ENCODE data around the gene GPC3.
A peak's percentile ranks its signal among the peaks of the same experiment; 100 is the strongest.

Gene GPC3

DNA sequence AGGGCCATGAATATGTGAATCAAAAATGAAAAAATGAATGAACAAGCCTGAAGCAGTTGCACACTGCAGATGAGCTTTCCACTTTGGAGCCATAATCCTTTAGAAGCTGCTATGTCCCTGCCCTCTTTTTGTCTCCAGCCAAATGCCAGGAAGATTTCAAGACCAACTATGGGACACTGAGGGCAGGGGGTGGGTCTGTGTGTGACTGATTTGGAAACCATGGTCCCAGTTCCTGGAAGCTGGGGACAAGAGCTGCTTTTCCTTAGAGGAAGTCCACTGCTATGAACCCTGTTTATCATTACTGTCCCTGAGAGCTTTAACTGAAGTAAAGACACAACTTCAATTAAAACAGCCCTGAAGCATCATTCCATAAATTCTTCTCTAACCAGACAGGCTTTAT, 416.2 kb downstream of the GPC3 start:
- no peak for FAIRE-seq
- DNase-seq (ENCODE audit: low spot score), result no peak

DNA sequence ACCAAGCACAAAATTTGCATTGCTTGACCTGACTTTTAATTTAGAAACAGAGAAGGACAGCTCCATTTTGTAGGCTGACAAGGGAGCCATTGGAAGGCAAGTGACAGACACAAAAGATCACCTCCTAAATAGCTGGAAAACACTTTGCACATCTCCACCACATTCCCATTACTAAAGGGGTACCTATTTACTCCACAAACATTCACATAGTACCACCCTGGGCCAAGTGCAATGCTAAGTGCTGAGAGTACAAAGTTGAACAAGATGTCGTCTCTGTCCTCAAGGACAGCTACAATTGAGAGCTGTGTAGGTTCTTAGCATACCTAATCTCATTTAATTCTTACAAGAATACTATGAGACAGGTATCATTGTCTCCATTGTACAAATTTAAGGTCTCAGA, 417.3 kb downstream of the GPC3 start:
- FAIRE-seq (no peak), DNase-seq (ENCODE audit: low spot score) (no peak)

DNA sequence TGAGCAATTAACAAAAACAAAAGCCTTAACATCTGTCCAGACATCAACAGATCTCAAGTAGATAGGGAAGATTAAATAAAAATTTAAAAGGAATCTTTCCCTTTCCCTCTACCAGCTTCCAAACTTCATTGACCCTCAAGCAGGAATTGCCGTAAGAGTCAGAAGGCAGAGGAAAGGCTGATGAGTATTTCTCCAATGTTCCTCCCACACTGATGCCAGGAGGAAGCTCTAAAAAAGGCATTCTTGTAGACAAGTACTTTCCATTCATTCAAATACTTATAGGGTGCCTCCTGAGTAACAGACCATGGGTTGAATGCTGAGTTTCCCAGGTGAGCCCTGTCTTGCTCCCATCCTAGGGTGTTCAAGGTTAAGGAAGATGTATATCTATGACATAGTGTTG, 418.5 kb downstream of the GPC3 start:
- no peak for FAIRE-seq
- DNase-seq (ENCODE audit: low spot score), result no peak

DNA sequence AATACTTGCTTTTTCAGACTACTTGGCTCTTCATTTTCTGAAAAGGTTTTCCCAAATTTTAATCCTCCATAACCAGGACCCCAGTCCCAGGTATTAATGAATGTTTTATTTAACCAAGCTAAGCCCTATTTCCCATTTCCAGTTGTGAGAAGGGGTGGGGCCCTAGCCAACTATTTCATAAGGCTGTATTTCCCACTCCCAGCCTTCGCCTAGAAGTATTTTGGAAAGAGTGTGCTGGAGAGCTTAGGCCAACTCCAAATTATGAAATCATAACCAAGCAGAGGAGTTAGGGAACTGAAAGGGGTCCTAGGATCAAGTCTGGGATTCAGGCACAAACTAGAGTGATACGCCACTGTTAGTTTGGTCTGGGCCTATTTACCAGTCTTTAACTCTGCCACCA, 421.7 kb downstream of the GPC3 start:
- FAIRE-seq, result no peak
- no peak for DNase-seq (ENCODE audit: low spot score)

DNA sequence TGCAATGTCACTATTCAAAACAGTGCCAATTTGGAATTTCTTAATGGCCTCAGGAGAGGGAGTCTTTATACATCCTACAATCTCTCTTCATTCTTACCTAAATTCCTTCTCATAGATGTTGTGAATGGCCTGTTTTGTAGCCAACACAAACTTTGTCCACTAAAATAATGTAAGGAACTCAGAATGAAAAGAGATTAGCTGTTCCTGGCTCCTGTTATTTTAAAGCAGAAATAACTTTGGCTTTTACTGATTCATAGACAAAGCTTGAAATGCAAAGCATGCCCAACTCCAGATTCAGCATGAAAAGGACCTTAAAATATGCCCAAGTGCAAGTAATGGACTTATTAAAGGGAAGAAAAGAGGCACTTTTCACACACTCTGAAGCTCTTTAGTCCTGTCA, 424.1 kb downstream of the GPC3 start:
- FAIRE-seq (no peak), DNase-seq (ENCODE audit: low spot score) (no peak)

DNA sequence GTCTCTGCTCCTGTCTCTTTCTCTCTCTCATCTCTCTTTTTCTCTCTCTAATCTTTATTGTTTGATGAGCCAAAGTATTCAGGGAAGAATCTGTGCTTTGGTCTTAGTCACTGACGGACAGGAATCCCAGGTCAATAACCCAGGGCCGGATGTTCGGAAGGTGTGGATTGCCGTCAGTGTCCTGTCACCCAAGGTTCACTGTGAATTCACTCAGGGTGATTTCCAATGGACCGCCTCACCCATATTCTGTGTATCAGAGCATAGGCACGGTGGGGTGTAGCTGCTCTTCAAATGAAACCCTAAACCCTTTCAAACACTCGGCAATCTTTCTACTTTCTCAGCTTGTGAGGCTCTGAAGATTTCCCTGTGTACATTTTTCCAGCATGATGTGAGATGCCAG, 425.5 kb downstream of the GPC3 start:
- FAIRE-seq (no peak), DNase-seq (ENCODE audit: low spot score) (no peak)

DNA sequence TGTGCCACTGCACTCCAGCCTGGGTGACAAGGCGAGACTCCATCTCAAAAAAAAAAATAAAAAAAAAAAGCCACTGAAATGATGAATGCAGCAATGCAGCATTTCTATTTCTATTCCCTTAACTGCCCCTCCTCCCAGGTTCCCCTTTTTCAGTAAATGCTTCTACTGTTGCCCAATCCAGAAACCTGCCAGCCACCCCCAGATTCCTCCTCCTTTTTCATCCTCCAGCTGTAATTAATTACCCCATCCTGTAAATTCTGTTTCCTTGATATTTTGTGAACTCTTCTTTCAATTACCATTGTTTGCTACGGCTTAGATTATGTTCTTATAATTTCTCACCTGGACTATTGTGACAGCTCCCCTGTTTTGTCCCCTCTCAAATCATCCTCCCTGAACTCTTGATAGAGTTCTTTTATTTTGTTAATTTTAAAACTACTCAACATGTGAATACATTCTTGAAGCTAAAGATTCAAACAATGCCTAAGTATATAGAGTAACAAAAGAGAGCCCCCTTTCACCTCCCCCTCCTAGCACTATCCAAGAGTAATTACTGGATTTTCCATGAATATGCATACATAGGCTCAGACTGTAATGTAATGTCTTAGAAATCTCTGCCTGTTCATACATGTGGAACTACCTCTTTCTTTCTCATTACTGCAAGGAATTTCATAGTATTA, 429.5 kb downstream of the GPC3 start:
- FAIRE-seq (no peak), DNase-seq (ENCODE audit: low spot score) (no peak)

DNA sequence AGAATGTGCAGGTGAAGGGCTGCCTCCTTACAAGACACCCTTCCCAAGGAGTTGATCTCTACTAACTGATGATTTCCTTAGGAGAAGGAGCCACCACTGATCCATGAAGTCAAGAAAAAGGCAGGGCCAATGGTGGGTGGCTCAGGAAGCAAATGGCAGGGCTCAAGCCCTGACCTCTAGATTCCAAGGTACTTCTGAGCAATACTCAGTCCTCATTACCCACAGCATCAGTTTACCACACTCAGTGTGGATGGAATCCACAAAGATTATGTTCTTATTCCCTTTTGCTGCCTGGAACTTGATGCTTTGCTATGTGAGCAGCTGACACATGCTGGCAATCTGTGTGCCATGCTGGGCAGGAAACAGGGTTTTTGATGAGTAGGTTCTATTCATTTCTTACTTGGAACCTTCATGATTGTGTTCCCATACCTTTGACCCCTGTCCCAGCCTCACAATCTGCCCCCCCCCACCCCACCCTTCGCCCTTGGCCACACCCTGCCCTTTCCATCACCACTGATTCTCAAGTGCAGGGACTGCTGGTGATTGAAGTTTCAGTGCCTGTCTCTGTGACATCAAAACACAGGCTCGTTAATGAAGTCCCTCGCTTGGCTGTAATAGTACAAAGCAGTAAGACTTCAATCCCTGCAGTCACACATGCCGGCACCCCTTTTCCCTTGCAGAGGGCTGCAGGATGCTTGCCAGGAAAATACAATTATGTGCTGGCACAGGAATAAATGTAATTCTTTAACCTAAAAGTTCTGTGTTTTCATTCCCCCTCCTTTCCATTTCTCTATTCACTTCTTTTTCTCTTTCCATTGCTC, 434.5 kb downstream of the GPC3 start:
- no peak for FAIRE-seq
- no peak for DNase-seq (ENCODE audit: low spot score)

DNA sequence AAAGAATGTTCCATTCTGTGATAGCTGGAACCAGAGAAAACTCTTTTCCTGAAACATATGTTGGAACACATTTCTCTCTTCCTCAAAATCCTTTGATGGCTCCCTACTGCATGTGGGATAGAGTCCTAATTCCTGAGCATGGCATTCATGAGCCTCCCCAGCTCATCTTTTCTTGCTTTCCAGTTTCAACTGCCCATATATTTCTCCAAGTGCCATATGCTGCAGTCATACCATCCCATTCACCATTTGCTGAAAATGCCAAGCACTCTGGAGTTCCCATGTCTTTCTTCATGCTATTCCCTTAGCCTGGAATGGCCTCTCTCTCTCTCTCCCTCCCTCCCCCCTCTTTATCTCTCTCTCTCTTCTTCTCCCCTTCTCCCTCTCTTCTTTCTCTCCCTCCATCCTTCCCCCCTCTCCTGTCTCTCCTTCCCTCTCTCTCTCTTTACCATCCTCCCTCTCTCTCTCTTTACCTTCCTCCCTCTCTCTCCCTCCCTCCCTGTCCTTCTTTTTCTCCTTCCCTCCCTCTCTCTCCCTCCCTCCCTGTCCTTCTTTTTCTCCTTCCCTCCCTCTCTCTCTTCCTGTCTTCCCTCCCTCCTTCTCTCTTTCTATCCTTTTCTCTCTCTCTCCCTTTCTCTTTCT, 436.0 kb downstream of the GPC3 start:
- no peak for FAIRE-seq
- no peak for DNase-seq (ENCODE audit: low spot score)

DNA sequence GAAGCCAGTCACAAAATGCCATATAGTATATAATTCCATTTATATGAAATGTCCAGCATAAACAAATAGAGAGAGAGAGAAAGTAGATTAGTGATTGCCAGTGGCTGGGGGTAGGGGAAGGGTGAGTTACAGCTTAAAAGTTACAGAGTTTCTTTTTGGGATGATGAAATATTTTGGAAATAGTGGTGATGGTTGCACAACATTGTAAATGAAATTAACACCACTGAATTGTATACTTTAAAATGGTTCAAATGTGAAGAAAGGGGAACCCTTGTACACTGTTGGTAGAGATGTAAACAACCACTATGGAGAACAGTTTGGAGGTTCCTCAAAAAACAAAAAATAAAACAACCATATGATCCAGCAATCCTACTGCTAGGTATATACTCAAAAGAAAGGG, 439.0 kb downstream of the GPC3 start:
- DNase-seq (ENCODE audit: low spot score) (no peak), FAIRE-seq (no peak)

DNA sequence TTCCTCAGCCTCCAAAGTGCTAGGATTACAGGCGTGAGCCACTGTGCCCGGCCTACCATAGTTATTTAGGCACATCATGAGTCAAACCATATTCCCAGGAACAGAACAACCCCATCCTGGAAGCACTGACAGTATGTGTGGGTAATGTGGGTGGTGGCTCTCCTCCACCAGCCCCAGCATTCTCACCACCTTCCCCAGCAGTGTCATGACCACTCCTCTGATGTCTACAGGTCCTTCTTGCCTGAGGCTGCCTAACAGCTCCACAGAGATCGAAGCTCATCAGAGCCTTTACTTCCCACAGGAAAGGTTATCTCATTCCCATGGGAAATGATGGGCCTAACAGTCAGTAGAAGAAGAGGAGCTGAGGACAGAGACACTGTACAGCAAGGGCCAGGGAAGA, 440.6 kb downstream of the GPC3 start:
- FAIRE-seq, result no peak
- no peak for DNase-seq (ENCODE audit: low spot score)

DNA sequence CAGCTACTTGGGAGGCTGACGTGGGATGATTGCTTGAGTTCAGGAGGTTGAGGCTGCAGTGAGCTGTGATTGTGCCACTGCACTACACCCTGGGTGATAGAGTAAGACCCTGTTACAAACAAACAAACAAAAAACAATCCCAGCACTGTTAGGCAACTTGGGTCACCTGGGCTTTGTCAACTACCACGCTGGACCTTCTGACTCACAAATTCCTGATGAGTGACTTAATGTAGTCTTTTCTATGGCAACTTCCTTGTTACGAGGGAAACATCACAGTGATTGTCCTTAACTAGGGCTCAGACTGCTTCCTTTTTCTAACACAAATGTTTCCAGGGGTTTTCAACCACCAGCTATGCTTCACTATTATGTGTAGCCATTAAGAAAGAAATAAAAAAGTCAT, 441.3 kb downstream of the GPC3 start:
- FAIRE-seq (no peak), DNase-seq (ENCODE audit: low spot score) (peak; percentile 23)

DNA sequence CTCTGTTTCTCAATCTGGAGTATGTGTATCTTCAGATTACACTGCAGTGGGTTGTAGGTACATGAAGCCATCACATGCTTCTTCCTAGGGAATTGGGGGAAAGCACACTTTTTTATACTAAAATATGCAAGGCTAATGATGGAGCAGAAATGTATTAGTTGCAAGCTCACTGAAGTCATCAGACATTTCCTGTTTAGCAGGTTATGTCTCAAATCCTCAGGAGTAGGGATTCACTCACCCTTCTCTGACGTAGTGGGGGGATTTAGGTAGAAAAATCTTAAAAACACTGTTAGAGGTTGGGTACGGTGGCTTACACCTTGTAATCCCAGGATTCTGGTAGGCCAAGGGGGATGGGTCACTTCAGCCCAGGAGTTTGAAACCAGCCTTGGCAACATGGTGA, 441.7 kb downstream of the GPC3 start:
- no peak for FAIRE-seq

DNA sequence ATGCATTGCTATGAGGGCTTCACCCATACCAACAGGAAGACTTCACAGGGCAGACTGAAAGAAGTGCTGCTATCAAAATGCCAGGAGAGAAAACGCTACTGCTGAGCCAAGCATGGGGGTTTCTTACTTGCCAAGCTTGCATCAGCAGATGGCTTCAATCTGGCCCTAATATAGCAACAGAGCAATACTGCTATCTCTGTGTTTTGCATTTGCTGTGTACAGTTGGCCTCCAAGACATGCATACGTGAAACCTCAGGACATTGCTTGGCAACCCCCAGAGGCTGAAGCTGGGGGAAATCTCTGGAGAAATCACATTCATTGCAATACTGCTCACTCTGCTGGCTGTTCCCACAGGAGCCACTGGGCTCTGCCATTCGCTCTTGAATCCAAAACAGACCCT, 442.9 kb downstream of the GPC3 start:
- no peak for FAIRE-seq
- no peak for DNase-seq (ENCODE audit: low spot score)

More for the DNA sequence above, 441.7 kb downstream of the GPC3 start:
- DNase-seq (ENCODE audit: low spot score), result no peak

DNA sequence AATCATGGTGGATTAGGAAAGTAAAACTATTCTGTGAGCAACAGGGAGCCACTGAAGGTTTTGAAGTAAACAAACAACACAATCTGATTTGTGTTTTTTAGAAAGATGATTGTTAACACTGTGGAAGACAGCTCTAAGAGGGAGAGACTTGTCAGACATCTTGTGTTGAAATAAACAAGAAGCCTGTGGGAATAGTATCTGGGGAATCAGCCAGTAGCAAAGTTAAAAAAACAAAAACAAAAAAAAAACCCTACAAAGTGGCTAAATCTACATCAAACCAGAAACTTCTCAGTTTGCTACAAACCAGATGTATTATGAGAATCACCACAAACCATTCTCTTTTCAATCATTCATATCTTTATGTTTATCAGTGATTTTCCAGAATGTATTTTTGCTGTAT, 444.4 kb downstream of the GPC3 start:
- FAIRE-seq (no peak), DNase-seq (ENCODE audit: low spot score) (no peak)

DNA sequence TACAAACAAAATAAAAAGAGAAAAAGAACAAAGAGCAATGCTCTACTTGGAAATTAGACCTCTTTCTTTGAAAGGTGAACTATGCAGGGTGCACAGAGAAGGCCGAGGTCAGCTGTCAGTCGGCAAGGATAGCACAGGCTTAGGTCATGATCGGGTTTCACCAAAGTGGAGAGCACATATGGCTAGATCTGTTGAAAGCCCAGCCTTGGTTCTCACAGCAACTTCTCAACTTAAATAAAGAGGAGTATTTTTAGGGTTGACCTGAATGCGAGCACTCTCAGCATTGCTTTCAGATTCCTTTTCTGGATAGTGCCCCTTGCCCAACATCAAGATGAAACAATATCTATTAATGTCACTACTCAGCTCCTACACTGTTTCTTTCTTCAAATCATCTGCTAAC, 447.2 kb downstream of the GPC3 start:
- no peak for DNase-seq (ENCODE audit: low spot score)
- FAIRE-seq, result no peak

DNA sequence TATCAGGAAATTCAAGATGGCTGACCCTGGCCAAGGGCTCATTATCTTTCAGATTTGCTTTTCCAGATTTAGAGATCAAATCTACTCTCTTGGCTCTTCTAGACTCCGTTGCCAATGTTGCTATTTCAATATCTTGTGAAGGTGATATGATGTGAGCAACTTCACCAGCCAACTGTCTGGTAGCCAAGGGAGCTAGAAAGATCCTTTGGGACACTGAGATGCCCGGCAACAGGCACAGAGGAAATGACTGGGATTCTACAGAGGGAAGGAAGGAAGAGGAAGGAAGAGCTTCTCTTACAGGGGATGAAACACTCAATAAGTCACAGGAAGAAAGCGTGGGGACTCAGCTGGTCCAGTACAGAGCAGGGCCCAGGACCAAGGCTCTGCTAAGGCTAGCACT, 448.3 kb downstream of the GPC3 start:
- DNase-seq (ENCODE audit: low spot score) (no peak), FAIRE-seq (no peak)

DNA sequence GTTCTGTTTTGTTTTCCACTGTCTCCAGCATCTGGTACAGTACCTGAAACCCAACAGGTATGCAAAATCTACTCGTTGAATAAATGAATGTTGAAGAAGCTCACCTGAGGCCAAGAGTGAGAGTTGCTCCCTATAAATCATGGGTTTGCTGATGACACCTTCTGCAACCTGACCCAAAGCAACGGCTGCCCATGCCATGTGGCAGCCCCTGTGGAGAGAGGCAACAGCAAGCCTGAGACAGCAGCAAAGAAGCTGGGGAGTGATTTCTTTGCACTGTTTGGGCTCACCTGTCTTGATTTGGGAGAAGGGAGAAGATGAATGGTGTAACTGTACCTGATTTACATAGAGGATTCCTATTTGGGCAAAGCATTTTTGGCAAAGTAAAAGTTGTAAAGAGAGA, 450.3 kb downstream of the GPC3 start:
- FAIRE-seq, result no peak

DNA sequence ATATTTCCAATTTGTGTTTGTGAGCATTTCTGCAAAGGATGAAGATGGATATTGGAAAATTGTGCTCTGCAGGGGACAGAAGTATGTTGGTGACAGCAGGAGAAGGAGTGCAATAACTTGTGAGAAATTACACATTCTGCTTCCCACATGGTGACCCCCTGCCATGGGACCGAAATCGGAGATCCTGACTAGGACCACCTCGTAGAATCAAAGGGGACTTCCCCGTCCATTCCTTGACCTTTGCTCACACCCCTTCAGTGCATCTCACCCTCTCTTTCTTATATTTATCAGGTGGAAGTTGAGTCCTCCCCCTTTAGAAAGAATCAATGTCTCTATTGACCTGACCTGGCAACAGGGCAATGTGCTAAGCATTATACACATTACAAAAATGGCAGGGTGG, 451.2 kb downstream of the GPC3 start:
- FAIRE-seq (no peak), DNase-seq (ENCODE audit: low spot score) (no peak)

More for the DNA sequence above, 450.3 kb downstream of the GPC3 start:
- no peak for DNase-seq (ENCODE audit: low spot score)

DNA sequence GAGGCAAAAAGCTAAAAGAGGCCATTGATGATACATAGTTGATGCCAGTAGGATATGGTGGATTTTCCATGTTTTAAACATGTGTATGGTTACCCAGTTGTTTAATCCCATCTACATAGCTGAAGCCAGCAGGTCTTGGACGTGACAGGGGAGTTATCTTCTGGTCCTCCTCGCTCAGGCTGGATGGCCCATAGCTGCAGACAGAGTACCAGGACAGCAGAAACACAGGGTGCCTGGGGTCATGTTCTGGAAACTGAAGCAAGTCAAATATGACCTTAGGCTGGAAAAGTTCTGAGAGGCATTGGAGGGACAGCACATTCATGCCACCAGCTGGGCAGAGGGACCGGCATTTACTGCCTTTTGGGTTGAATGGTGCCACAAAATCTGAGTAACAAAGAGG, 452.1 kb downstream of the GPC3 start:
- FAIRE-seq (no peak), DNase-seq (ENCODE audit: low spot score) (no peak)

DNA sequence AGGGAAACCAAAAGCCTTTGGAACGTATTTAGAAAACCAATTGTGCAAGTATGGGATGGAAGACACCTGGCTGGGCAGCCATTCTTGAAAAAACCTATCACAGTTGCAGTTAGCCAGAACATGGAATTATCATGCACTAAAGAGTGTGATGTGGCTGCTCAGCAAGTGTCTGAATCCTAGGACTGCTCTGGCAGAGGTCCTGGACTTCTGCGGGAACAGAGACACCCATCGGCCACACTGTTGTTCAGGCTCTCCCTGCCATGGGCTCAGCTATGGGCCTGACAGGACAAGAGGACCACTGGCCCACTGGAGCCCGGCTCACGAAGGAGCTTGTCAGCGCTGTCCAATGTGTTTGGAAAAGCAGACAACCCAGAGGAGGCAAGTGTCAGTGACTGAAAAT, 454.4 kb downstream of the GPC3 start:
- FAIRE-seq (no peak), DNase-seq (ENCODE audit: low spot score) (no peak)

DNA sequence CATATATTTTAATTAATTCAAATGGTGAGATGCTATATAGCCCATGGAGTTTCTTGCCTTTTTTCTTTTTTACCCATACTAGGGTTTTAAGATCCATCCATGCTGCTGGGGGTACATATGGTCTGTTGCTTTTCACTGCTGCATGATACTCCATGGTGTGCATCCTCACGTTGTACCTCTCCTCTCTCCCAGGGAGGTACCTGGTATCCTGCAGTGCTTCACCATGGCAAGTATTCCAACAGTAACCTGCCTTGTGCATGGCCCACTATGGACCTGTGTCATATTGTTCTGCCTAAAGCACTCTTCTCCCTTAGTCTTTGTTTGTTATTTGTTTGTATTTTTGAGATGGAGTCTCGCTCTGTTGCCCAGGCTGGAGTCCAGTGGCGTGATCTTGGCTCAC, 455.8 kb downstream of the GPC3 start:
- DNase-seq (ENCODE audit: low spot score), result no peak
- no peak for FAIRE-seq

DNA sequence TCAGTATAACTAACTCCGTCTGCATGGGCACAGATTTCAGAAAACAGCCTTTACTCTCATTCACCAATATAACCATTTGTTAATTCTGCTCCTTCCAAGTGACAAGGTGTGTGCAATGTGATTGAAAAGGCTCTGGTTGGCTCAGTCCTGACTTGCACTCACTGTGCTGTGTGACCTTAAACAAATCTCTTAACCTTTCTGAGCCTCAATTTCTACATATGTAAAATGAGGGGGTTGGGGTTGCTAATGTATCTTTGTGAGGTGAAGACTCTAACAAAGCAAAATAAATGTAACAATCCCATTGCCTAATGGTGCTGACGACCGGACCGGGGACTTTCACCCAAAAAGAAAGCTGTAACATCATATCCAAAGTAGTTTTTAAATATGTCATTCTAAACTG, 457.6 kb downstream of the GPC3 start:
- no peak for DNase-seq (ENCODE audit: low spot score)
- FAIRE-seq, result no peak
